GM23338 (cell line): ENCODE data around the gene DOCK10. TPM values are rescaled to one million over a fixed set of nuclear protein-coding genes. Genes with fewer than 3 reads are reported as not detected.

Experiments
- ATAC-seq: fragments of 200-7000 bp; cut with Tn5 transposase; 3 replicates; pipeline ENCODE4 v1.9.1; 2020
- DNase-seq: peaks from one replicate; pipeline ENCODE4 v3.0.0-alpha.2; 2015; ENCODE audit warnings: low spot score
- H2AFZ ChIP-seq: fragments of 200-600 bp; sonication (generic); 2 replicates; pipeline ENCODE4 v1.8.0; 2016; ENCODE audit warnings: antibody characterized with exemption, mild to moderate bottlenecking, moderate library complexity
- H3F3A ChIP-seq: fragments of 200-600 bp; sonication (generic); replicated peaks from 2 replicates; pipeline ENCODE4 v1.8.0; 2017; ENCODE audit warnings: antibody characterized with exemption, mixed run types, low read depth
- H3K27ac ChIP-seq: fragments of 200-600 bp; sonication (generic); 2 replicates; pipeline ENCODE4 v1.6.1; 2016; ENCODE audit warnings: low read depth
- H3K27me3 ChIP-seq: fragments of 200-600 bp; sonication (generic); 2 replicates; pipeline ENCODE4 v1.8.0; 2016; ENCODE audit warnings: mild to moderate bottlenecking, mixed run types, moderate library complexity; ENCODE audit not compliant: insufficient read depth
- H3K36me3 ChIP-seq: fragments of 200-600 bp; sonication (generic); 2 replicates; pipeline ENCODE4 v1.8.0; 2016; ENCODE audit warnings: mild to moderate bottlenecking; ENCODE audit not compliant: insufficient read depth
- H3K4me1 ChIP-seq: fragments of 200-600 bp; sonication (generic); 2 replicates; pipeline ENCODE4 v1.8.0; 2016; ENCODE audit warnings: mild to moderate bottlenecking, moderate library complexity; ENCODE audit not compliant: insufficient read depth
- H3K4me2 ChIP-seq: fragments of 200-600 bp; sonication (generic); 2 replicates; pipeline ENCODE4 v1.7.1; 2017; ENCODE audit warnings: mixed run types
- H3K4me3 ChIP-seq: fragments of 200-600 bp; sonication (generic); 2 replicates; pipeline ENCODE4 v1.6.1; 2016; ENCODE audit warnings: mixed run types
- H3K79me2 ChIP-seq: fragments of 200-600 bp; sonication (generic); replicated peaks from 2 replicates; pipeline ENCODE4 v1.8.0; 2017; ENCODE audit warnings: mild to moderate bottlenecking; ENCODE audit not compliant: insufficient read depth
- H3K9me2 ChIP-seq: fragments of 200-600 bp; sonication (generic); 2 replicates; pipeline ENCODE4 v1.8.0; 2017; ENCODE audit not compliant: insufficient read depth
- H4K20me1 ChIP-seq: fragments of 200-600 bp; sonication (generic); replicated peaks from 2 replicates; pipeline ENCODE4 v1.8.0; 2017; ENCODE audit warnings: mild to moderate bottlenecking; ENCODE audit not compliant: insufficient read depth
- H3K27ac Mint-ChIP-seq: 2 replicates; pipeline ENCODE4 v1.8.0; 2020; ENCODE audit warnings: inconsistent platforms, mild to moderate bottlenecking, moderate library complexity, mixed read lengths
- H3K27me3 Mint-ChIP-seq: 3 replicates; pipeline ENCODE4 v1.8.0; 2022; ENCODE audit warnings: low read depth, mild to moderate bottlenecking, moderate library complexity, mixed read lengths, inconsistent platforms; ENCODE audit not compliant: insufficient read depth, poor library complexity
- H3K36me3 Mint-ChIP-seq: 3 replicates; pipeline ENCODE4 v1.8.0; 2021; ENCODE audit warnings: low read depth, mild to moderate bottlenecking, inconsistent platforms, moderate library complexity, mixed read lengths
- H3K4me1 Mint-ChIP-seq: 3 replicates; pipeline ENCODE4 v1.8.0; 2020; ENCODE audit warnings: mild to moderate bottlenecking, inconsistent platforms, mixed read lengths
- H3K4me3 Mint-ChIP-seq: 3 replicates; pipeline ENCODE4 v1.8.0; 2021; ENCODE audit warnings: moderate library complexity, mild to moderate bottlenecking, inconsistent platforms, mixed read lengths
- H3K9me3 Mint-ChIP-seq: 3 replicates; pipeline ENCODE4 v1.8.0; 2020; ENCODE audit warnings: moderate library complexity, mild to moderate bottlenecking, inconsistent platforms, mixed read lengths
- CREB1 ChIP-seq: fragments of 250-450 bp; sonication (Bioruptor Pico); IDR thresholded peaks from 2 replicates; pipeline ENCODE4 v1.5.0; 2020; ENCODE audit warnings: low read depth, mild to moderate bottlenecking, moderate library complexity
- CTCF ChIP-seq, 2 experiments: fragments of 200-600 bp in 1 of 2; sonication (generic) in 1 of 2; conservative IDR thresholded peaks; 2 replicates each; pipeline versions ENCODE4 v1.5.1 to v1.6.1; 2016 to 2017; ENCODE audit warnings: antibody characterized with exemption in 2 of 2, low read depth in 2 of 2, mild to moderate bottlenecking in 2 of 2, moderate library complexity in 1 of 2
- EZH2 ChIP-seq: fragments of 200-600 bp; sonication (generic); IDR thresholded peaks from one replicate; pipeline ENCODE4 v1.8.0; 2017; ENCODE audit warnings: antibody characterized with exemption, mild to moderate bottlenecking, low read depth; ENCODE audit not compliant: unreplicated experiment
- EZH2phosphoT487 ChIP-seq: fragments of 200-600 bp; sonication (generic); IDR thresholded peaks from one replicate; pipeline ENCODE4 v1.8.1; 2018; ENCODE audit warnings: antibody characterized with exemption; ENCODE audit not compliant: unreplicated experiment
- JUNB ChIP-seq: IDR thresholded peaks from one replicate; pipeline ENCODE4 v1.6.1; 2016; ENCODE audit warnings: antibody characterized with exemption; ENCODE audit not compliant: unreplicated experiment
- NANOG ChIP-seq: IDR thresholded peaks from 2 replicates; pipeline ENCODE4 v1.6.1; 2016; ENCODE audit warnings: antibody characterized with exemption, borderline replicate concordance
- POLR2AphosphoS5 ChIP-seq: IDR thresholded peaks from 2 replicates; pipeline ENCODE4 v1.6.1; 2016; ENCODE audit warnings: antibody characterized with exemption, low read depth
- ZNF114 ChIP-seq: fragments of 250-450 bp; sonication (Bioruptor Pico); IDR thresholded peaks from 2 replicates; pipeline ENCODE4 v1.5.0; 2020; ENCODE audit warnings: mild to moderate bottlenecking, moderate library complexity
- ZNF331 ChIP-seq: fragments of 250-450 bp; sonication (Bioruptor Pico); IDR thresholded peaks from 2 replicates; pipeline ENCODE4 v1.5.0; 2020; ENCODE audit warnings: low read depth, mild to moderate bottlenecking, moderate library complexity
- polyA plus RNA-seq: library from polyadenylated mRNA; unstranded; fragments of >200 nt; fragmentation: Nextera tagmentation; extraction: Ambion mirVana; gene quantifications from 2 replicates; pipeline ENCODE4 v1.2.1, GENCODE V29; 2016
- total RNA-seq: library from RNA; depleted of rRNA; stranded (reverse); fragments of >200 nt; shearing (Covaris generic); gene quantifications from 2 replicates; pipeline ENCODE4 v1.2.3, GENCODE V29; 2014

The DOCK10 gene
- total and polyA plus RNA-seq, 2 experiments from 2014 or later = 1.0 to 1.7 TPM

GRCh38 chr2:225002656-225003045 lies 39.6 kb downstream of the DOCK10 start:
- Histone ChIP-seq H3F3A (no peaks in the 10 kb centered on the region), H3K4me3 (no peak overlapping the region), H4K20me1 (no peaks in the 10 kb centered on the region), H3K9me2 (peaks cover 4% of the 10 kb centered on the region; the same call in 1 of the 2 replicates), H3K36me3 (no peaks in the 10 kb centered on the region), H3K27me3 (no peaks in the 10 kb centered on the region), H3K79me2 (no peaks in the 10 kb centered on the region), H2AFZ (no peak overlapping the region), H3K4me1 (peaks cover 7% of the 10 kb centered on the region), H3K27ac (no peak overlapping the region), H3K4me2 (no peak overlapping the region)
- Mint-ChIP-seq H3K4me1 (peaks cover 11% of the 10 kb centered on the region; the same call in 2 of the 3 replicates), H3K27ac (no peak overlapping the region), H3K27me3 (no peaks in the 10 kb centered on the region), H3K4me3 (no peak overlapping the region), H3K36me3 (no peaks in the 10 kb centered on the region), H3K9me3 (no peaks in the 10 kb centered on the region)
- TF ChIP-seq CTCF (conservative IDR thresholded peaks at IDR 0.05; ENCODE audit: low read depth in 2 of 2) (peak in 1 of 2 experiments; percentile 20; a peak in 1 of 4 replicates), POLR2AphosphoS5 (no peak), ZNF114 (CRISPR knock-in tag) (no peak)
- DNase-seq (no peak), ATAC-seq (no peak)

- H3K4me2 ChIP-seq = no peak overlapping the region
- TF ChIP-seq CREB1 (CRISPR knock-in tag) = no peak
- no peak for TF ChIP-seq EZH2
- TF ChIP-seq ZNF331 (CRISPR knock-in tag) = no peak
- TF ChIP-seq ZNF114 (CRISPR knock-in tag) = no peak
- TF ChIP-seq NANOG = no peak
- TF ChIP-seq CTCF (conservative IDR thresholded peaks at IDR 0.05; ENCODE audit: low read depth in 2 of 2) = peak; percentile 86 to 88
- no peak for TF ChIP-seq EZH2phosphoT487
- no peak for TF ChIP-seq JUNB
- no peaks in the 10 kb centered on the region for H3K79me2 ChIP-seq
- peaks cover 7% of the 10 kb centered on the region for H3K4me1 ChIP-seq
- DNase-seq = peak; percentile 91
- Mint-ChIP-seq H3K36me3 (no peaks in the 10 kb centered on the region), H3K4me1 (peaks cover 11% of the 10 kb centered on the region; the same call in 2 of the 3 replicates), H3K4me3 (no peak overlapping the region), H3K27ac (no peak overlapping the region), H3K9me3 (no peaks in the 10 kb centered on the region), H3K27me3 (no peaks in the 10 kb centered on the region)
- no peaks in the 10 kb centered on the region for H4K20me1 ChIP-seq
- ATAC-seq = peak; percentile 76
- no peak overlapping the region for H3K27ac ChIP-seq
- H3K27me3 ChIP-seq = no peaks in the 10 kb centered on the region
- no peaks in the 10 kb centered on the region for H3F3A ChIP-seq
- H3K36me3 ChIP-seq = no peaks in the 10 kb centered on the region
- peaks cover 4% of the 10 kb centered on the region; the same call in 1 of the 2 replicates for H3K9me2 ChIP-seq
- peak overlapping the region; percentile 84 for H2AFZ ChIP-seq
- no peak overlapping the region for H3K4me3 ChIP-seq
These were observed 40.1 kb downstream of the DOCK10 start for GRCh38 chr2:225002039-225002655.
